GM12891 (cell line): ENCODE data around the gene NAV2.

ENCODE experiments used
- POLR2A ChIP-seq: IDR thresholded peaks from 2 replicates; pipeline ENCODE4 v1.6.1; 2011; ENCODE audit warnings: low read depth, low read length, control low read depth
- POLR2AphosphoS5 ChIP-seq: IDR thresholded peaks from 2 replicates; pipeline ENCODE4 v1.6.1; 2011; ENCODE audit warnings: low read depth, low read length, control low read depth
- POU2F2 ChIP-seq: IDR thresholded peaks from 2 replicates; pipeline ENCODE4 v1.6.1; 2011; ENCODE audit warnings: low read depth, mild to moderate bottlenecking, control low read depth, low read length, moderate library complexity
- TAF1 ChIP-seq: IDR thresholded peaks from 2 replicates; pipeline ENCODE4 v1.6.1; 2011; ENCODE audit warnings: low read depth, low read length, control low read depth

- TF ChIP-seq POLR2AphosphoS5 (no peak), POLR2A (no peak), TAF1 (no peak), POU2F2 (no peak)
These were observed 114.9 kb downstream of the NAV2 start for GRCh38 chr11:19827399-19828135.
